GM21526 (cell line): Measurements from ENCODE around the gene DRC1.
"Not testable (repeated sequence)": the region's sequence is repeated elsewhere in the genome, so short reads cannot be mapped to it uniquely, and the experiment has no call there.

ENCODE experiments used
- ATAC-seq: cut with Tn5 transposase; IDR thresholded peaks from one replicate; pipeline ENCODE4 v1.9.1; 2021; ENCODE audit warnings: moderate library complexity; ENCODE audit not compliant: unreplicated experiment, low FRiP score

Gene DRC1

GRCh38 chr2:26401739-26402541 is at the start of gene DRC1:
DRC1 (plus strand) TSS chr2:26401920; CDS start chr2:26401990, 70 bp downstream.
- ATAC-seq: no peak

- no peak for ATAC-seq
Measured at GRCh38 chr2:26352892-26353291, 48.8 kb upstream of the DRC1 start.

GRCh38 chr2:26354469-26354868 is 47.3 kb upstream of the DRC1 start:
- ATAC-seq: not testable (repeated sequence)

GRCh38 chr2:26355038-26355995 is 46.4 kb upstream of the DRC1 start:
- no peak for ATAC-seq

- ATAC-seq: no peak
Measured at GRCh38 chr2:26356111-26356510, 45.6 kb upstream of the DRC1 start.

GRCh38 chr2:26356771-26357170 is 44.9 kb upstream of the DRC1 start:
- no peak for ATAC-seq

GRCh38 chr2:26359886-26360473 is 41.7 kb upstream of the DRC1 start:
- ATAC-seq: no peak

- no peak for ATAC-seq
Measured at GRCh38 chr2:26363323-26363722, 38.4 kb upstream of the DRC1 start.

GRCh38 chr2:26363958-26364357 is 37.8 kb upstream of the DRC1 start:
- ATAC-seq: no peak

- ATAC-seq: no peak
Measured at GRCh38 chr2:26364669-26365068, 37.1 kb upstream of the DRC1 start.

GRCh38 chr2:26366957-26367356 is 34.8 kb upstream of the DRC1 start:
- no peak for ATAC-seq

- ATAC-seq: not testable (repeated sequence)
Measured at GRCh38 chr2:26369664-26370063, 32.1 kb upstream of the DRC1 start.

- ATAC-seq: not testable (repeated sequence)
Measured at GRCh38 chr2:26370909-26371308, 30.8 kb upstream of the DRC1 start.

GRCh38 chr2:26376799-26377198 is 24.9 kb upstream of the DRC1 start:
- no peak for ATAC-seq

- ATAC-seq: no peak
Measured at GRCh38 chr2:26380281-26380680, 21.4 kb upstream of the DRC1 start.

- ATAC-seq: no peak
Measured at GRCh38 chr2:26382564-26382963, 19.2 kb upstream of the DRC1 start.

- ATAC-seq: no peak
Measured at GRCh38 chr2:26384183-26384582, 17.5 kb upstream of the DRC1 start.

- no peak for ATAC-seq
Measured at GRCh38 chr2:26384597-26384996, 17.1 kb upstream of the DRC1 start.

GRCh38 chr2:26387189-26387588 is 14.5 kb upstream of the DRC1 start:
- ATAC-seq: no peak

- no peak for ATAC-seq
Measured at GRCh38 chr2:26394694-26395093, 7.0 kb upstream of the DRC1 start.

- no peak for ATAC-seq
Measured at GRCh38 chr2:26395394-26395793, 6.3 kb upstream of the DRC1 start.
